HG03175 (cell line): Measurements from ENCODE around the gene PLXNB2.
"Not testable (repeated sequence)": the region's sequence is repeated elsewhere in the genome, so short reads cannot be mapped to it uniquely, and the experiment has no call there.

Experiments used
- ATAC-seq: cut with Tn5 transposase; IDR thresholded peaks from one replicate; pipeline ENCODE4 v1.9.1; 2021; ENCODE audit warnings: mild to moderate bottlenecking, moderate library complexity; ENCODE audit not compliant: unreplicated experiment

PLXNB2 gene

GRCh38 chr22:50306753-50307749 is at the start of gene PLXNB2:
Gene PLXNB2 (minus strand): TSS chr22:50307646. CDS start chr22:50290584, 17,062 bp downstream.
- ATAC-seq, result no peak

DNA sequence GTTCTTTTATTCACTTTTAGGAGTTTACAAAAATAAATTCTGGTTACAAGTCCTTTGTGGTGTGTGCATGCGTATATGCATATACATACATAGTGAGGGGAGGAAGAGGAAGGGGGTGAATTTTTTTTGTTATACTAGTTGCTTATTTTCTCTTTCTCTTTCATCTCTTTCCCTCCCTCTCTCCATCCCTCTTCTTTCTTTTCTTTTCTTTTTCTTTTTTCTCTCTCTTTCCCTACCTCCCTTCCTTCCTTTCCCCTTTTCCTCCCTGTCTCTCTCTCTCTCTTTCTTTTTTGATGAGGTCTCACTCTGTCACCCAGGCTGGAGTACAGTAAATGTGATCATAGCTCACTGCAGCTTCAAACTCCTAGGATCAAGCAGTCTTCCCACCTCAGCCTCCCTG is 49.8 kb upstream of the PLXNB2 start:
- no peak for ATAC-seq

DNA sequence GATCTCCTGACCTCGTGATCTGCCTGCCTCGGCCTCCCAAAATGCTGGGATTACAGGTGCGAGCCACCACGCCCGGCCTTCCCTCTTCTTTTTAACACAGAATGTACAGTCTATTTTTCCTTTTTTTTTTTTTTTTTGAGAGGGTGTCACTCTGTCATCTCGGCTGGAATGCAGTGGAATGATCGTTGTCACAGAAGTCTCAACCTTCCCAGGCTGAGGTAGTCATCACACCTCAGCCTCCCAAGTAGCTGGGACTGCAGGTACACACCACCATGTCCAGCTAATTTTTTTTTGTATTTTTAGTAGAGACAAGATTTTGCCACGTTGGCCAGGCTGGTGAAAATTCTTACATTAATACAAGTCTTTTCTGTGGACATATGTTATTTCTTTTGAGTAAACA is 48.7 kb upstream of the PLXNB2 start:
- no peak for ATAC-seq

GRCh38 chr22:50348058-50348457 is 40.6 kb upstream of the PLXNB2 start:
- ATAC-seq, result no peak

- no peak for ATAC-seq
Measured at GRCh38 chr22:50347157-50347556, 39.7 kb upstream of the PLXNB2 start.

- no peak for ATAC-seq
Measured at GRCh38 chr22:50346470-50346869, 39.0 kb upstream of the PLXNB2 start.

DNA sequence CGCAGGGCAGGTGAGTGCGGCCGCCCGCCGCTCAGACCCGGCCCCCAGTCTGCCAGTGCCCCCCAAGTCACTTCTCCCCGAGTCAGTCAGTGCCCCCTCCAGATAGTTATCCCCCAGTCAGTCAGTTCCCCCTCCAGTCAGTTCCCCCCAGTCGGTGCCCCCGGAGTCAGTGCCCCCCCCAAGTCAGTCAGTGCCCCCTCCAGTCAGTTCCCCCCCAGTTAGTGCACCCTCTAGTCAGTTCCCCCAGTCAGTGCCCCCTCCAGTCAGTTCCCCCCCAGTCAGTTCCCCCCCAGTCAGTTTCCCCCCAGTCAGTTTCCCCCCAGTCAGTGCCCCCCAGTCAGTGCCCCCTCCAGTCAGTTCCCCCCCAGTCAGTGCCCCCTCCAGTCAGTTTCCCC is 36.1 kb upstream of the PLXNB2 start:
- ATAC-seq, result no peak

DNA sequence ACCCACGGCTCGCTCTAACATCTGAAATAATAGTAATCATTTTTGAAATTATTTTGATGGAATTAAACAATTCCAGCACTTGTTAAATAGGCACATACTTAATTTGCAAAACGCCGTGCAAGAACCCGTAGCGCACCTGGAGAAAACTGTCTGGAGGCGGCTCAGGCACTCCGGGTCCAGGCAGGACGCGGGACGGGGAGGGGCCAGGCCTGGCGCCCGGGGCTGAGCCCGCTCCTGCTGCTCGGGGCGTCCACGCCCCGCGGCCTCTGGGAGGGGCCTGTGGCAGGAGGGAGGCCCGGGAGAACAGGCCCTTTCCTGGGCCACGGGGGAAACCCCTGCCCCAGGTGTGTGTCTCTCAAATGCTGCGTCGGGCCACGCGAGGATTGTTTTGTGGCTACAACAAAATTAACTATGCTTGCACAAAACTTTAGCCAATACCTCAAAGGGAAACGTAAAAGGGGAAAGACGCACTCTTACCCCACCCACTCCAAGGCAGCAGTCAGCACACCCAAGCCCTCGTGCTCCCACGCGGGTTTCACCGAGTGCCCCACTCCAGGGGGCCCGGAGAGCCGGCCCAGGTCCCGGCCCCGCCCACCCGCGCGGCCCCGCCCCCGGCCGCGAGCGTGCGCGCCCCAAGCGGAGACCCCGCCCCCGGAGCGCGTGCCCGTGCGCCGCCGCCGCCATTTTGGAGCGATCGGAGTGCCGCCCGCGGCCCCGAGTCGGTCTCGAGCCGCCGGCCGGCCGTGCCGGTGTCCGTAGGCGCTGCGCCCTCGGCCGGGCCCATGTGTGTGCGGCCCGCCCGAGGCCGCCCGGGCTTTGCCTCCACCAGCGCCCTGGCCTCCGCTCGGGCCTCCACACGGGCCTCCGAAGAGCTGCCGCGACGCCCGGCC is 35.5 kb upstream of the PLXNB2 start, which contains the start of gene PPP6R2:
Gene PPP6R2, plus strand, starts transcription at position 677 of the 890 bp plus-strand sequence. CDS start 50,582 bp downstream, outside the sequence.
- ATAC-seq, result peak; percentile 74

DNA sequence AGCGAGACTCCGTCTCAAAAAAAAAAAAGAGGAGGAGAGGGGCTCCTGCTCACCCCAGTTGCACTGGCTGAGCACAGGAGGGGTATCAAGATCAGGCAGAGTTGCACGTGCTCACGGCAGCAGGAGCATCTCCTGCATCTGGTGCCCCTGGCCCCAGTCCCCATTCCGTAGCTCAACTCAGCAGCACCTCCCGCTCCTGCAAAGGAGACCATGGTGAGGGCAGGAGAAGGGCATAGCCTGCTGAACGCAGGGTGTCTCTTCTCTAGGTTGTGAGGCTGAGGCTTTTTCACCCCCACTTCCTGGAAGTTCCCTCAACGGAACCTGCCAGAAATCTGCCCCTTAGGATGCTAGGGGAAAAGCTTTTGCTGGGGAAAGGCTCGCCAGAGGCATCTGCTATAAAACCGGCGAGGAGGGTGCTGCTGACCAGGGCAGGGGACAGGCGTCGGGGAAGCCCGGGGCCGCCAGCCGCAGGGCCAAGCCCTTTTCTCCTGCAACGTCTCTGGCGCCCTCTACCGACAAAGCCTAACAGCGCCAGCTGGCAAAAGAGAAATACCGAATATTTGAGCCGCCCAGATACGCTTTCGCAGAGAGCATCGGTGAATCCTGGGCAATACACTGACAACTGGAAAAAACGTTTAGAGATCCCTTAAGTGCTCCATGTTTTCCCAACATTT is 34.7 kb upstream of the PLXNB2 start:
- ATAC-seq, result peak; percentile 59

DNA sequence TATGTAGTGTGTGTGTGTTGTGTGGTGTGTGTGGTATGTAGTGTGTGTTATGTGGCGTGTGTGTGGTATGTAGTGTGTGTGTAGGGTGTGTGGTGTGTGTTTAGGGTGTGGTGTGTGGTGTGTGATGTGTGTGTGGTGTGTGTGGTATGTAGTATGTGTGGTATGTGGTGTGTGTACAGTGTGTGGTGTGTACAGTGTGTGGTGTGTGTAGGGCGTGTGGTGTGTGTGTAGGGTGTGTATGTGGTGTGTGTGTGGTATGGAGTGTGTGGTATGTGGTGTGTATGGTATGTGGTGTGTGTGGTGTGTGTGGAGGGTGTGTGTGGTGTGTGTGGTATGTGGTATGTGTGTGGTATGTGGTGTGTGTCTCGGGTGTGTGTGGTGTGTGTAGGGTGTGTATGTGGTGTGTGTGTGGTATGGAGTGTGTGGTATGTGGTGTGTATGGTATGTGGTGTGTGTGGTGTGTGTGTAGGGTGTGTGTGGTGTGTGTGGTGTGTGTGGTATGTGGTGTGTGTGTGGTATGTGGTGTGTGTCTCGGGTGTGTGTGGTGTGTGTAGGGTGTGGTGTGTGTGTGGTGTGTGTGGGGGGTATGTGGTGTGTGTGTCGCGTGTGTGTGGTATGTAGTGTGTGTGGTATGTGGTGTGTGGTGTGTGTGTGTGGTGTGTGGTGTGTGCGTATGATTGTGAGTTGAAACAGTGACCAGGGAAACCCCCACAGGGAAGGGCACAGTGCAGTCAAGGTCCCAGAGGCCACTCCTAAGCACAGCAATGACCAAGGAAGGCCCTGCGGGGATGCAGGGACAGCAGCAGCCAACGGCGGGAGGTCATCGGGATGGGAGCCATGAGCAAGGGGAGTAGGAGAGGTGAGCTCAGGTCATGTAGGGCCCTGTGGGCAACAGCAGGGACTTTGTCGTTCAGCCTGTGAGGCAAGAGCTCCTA is 32.8 kb upstream of the PLXNB2 start:
- no peak for ATAC-seq

DNA sequence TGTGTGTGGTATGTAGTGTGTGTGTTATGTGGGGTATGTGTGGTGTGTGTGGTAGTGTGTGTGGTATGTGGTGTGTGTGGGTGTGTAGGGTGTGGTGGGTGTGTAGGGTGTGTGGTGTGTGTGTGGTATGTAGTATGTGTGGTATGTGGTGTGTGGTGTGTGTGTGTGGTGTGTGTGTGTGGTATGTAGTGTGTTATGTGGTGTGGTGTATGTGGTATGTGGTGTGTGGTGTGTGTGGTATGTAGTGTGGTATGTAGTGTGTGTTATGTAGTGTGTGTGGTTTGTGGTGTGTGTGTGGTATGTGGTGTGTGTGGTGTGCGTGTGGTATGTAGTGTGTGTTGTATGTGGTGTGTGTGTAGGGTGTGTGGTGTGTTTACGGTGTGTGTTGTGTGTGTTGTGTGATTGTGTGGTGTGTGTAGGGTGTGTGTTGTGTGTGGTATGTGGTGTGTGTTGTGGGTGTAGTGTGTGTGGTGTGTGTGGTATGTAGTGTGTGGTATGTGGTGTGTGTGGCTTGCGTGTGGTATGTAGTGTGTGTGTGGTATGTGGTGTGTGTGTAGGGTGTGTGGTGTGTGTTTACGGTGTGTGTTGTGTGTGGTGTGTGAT is 31.5 kb upstream of the PLXNB2 start:
- ATAC-seq, result no peak

- no peak for ATAC-seq
Measured at GRCh38 chr22:50338042-50338573, 30.7 kb upstream of the PLXNB2 start.

- ATAC-seq, result no peak
Measured at GRCh38 chr22:50337262-50338041, 30.0 kb upstream of the PLXNB2 start.

DNA sequence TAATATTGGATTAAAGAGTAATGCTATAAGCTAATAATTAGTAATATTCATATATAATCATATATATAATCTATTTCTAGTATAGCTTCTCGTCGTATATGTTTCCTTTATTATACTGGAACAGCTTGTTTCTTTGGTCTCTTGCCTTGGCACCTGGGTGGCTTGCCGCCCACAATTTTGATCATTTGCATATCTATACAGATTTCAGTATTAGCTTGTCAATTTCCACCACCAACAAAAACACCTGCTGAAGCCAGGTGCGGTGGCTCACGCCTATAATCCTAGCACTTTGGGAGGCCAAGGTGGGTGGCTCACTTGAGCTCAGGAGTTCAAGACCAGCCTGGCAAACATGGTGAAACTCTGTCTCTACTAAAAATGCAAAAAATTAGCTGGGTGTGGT is 27.0 kb upstream of the PLXNB2 start:
- not testable (repeated sequence) for ATAC-seq

- ATAC-seq, result no peak
Measured at GRCh38 chr22:50329236-50329635, 21.8 kb upstream of the PLXNB2 start.

- ATAC-seq, result no peak
Measured at GRCh38 chr22:50327711-50328019, 20.2 kb upstream of the PLXNB2 start.

DNA sequence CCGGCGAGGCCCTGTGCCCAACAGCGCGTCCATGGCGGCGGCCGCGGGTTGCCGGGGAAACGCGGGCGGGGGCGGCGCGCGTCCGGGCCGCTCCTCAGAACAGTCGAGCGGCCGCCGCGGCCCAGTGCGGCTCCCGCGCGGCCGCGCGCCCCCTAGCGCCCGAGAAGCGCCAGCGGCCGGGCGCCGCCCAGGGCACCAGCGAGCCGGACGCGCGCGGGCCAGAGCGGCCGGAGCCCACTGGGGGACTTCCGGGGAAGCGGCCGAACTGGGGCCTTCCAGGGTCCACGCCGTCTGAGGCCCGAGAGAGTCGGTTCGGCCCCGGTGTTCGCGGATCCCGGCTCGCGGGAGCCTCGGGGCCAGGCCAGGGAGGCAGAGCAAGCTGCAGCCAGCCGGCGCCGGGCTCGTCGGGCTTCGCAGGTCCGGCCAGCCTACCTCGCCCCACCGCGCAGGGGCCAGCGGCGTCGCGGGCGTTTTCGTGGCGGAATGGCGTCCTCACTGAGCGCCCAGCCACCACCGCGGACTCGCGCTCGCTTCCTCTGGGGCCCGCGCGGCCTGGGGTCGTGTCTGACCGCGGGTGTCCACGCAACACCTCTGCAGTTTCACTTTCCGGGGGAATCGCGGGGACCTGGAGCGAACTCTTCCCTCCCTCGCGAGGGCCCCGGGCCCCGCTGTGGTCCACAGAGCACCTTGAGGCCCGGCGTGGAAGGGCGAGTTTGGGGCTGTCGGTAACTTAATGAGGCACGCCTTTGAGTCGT is 19.7 kb upstream of the PLXNB2 start, which contains the start of gene DENND6B:
Gene DENND6B, minus strand, starts transcription at position 57 of the 755 bp plus-strand sequence. Its CDS starts 24 bp downstream, at position 33.
- peak; percentile 77 for ATAC-seq
